ENCODE data around the gene ODAD4.

- TF ChIP-seq, protein P1, sequence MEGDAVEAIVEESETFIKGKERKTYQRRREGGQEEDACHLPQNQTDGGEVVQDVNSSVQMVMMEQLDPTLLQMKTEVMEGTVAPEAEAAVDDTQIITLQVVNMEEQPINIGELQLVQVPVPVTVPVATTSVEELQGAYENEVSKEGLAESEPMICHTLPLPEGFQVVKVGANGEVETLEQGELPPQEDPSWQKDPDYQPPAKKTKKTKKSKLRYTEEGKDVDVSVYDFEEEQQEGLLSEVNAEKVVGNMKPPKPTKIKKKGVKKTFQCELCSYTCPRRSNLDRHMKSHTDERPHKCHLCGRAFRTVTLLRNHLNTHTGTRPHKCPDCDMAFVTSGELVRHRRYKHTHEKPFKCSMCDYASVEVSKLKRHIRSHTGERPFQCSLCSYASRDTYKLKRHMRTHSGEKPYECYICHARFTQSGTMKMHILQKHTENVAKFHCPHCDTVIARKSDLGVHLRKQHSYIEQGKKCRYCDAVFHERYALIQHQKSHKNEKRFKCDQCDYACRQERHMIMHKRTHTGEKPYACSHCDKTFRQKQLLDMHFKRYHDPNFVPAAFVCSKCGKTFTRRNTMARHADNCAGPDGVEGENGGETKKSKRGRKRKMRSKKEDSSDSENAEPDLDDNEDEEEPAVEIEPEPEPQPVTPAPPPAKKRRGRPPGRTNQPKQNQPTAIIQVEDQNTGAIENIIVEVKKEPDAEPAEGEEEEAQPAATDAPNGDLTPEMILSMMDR (IDR thresholded peaks at IDR 0.05; ENCODE audit: insufficient read depth, low read length) = no peak
- TF ChIP-seq SPI1 (IDR thresholded peaks at IDR 0.05; ENCODE audit: borderline replicate concordance, low read depth) = no peak
- TF ChIP-seq REST (IDR thresholded peaks at IDR 0.05; ENCODE audit: insufficient replicate concordance, low read depth) = no peak
- no peak for TF ChIP-seq POLR2AphosphoS5 (IDR thresholded peaks at IDR 0.05; ENCODE audit: low read depth)
These were observed 11.1 kb upstream of the ODAD4 start for GRCh38 chr17:41919165-41919817.

Data from HL-60 (cell line).